Large intestine (tissue), 12 donors: ENCODE data around the gene CDC42EP4. TPM values are rescaled to one million over a fixed set of nuclear protein-coding genes. Genes with fewer than 3 reads are reported as not detected.
A peak's percentile ranks its signal among the peaks of the same experiment; 100 is the strongest.

ENCODE experiments used
- DNase-seq, 2 donors: peaks; one replicate each; pipeline versions ENCODE4 v3.0.0 to v3.0.0-alpha.2; 2013
- H3K27ac ChIP-seq: one replicate; pipeline ENCODE4 v1.5.1; 2013; ENCODE audit warnings: low read length
- H3K27me3 ChIP-seq: 2 replicates; pipeline ENCODE4 v1.6.1; 2013; ENCODE audit warnings: low read length; ENCODE audit not compliant: control insufficient read depth, insufficient read depth
- H3K36me3 ChIP-seq: 2 replicates; pipeline ENCODE4 v1.6.1; 2013; ENCODE audit warnings: low read length; ENCODE audit not compliant: control insufficient read depth, insufficient read depth
- H3K4me1 ChIP-seq: one replicate; pipeline ENCODE4 v1.6.1; 2013; ENCODE audit warnings: low read length; ENCODE audit not compliant: control insufficient read depth, insufficient read depth
- H3K4me3 ChIP-seq: one replicate; pipeline ENCODE4 v1.5.1; 2013; ENCODE audit warnings: low read length
- H3K9me3 ChIP-seq: one replicate; pipeline ENCODE4 v1.6.1; 2013; ENCODE audit warnings: mild to moderate bottlenecking, low read depth, low read length, moderate library complexity; ENCODE audit not compliant: control insufficient read depth
- WGBS: methylation state at CpG from one replicate; pipeline ENCODE4 v1.1.5; 2013; ENCODE audit warnings: low lambda C conversion rate; ENCODE audit not compliant: insufficient coverage; 5-methylcytosine and 5-hydroxymethylcytosine counted together
- long read RNA-seq, 11 donors: transcript quantifications; one replicate each; lab custom pipeline, GENCODE V29; 2026
- polyA plus RNA-seq: library from polyadenylated mRNA; unstranded; fragments of 120-200 nt; gene quantifications from one replicate; pipeline ENCODE4 v1.2.1, GENCODE V29; 2013

The CDC42EP4 gene
- polyA plus RNA-seq = 57.5 TPM
- long read RNA-seq, donor 1, transcript CDC42EP4-205 (2 exons, 1,022 nt) = minor isoform, 5 of 16 reads
- long read RNA-seq, donor 1, transcript CDC42EP4-201 (2 exons, 3,272 nt) = major isoform, 11 of 16 reads
- long read RNA-seq, donor 1, partial matches to known transcripts = 0 of 16 reads
- long read RNA-seq, donor 1, other reads (novel, unspliced or antisense) = 0 of 16 reads
- long read RNA-seq, donor 2, transcript CDC42EP4-205 (2 exons, 1,022 nt) = minor isoform, 5 of 23 reads
- long read RNA-seq, donor 2, transcript CDC42EP4-201 (2 exons, 3,272 nt) = major isoform, 18 of 23 reads
- long read RNA-seq, donor 2, partial matches to known transcripts = 0 of 23 reads
- long read RNA-seq, donor 2, other reads (novel, unspliced or antisense) = 0 of 23 reads
- long read RNA-seq, donor 3 = 0 reads
- long read RNA-seq, donor 4, partial matches to known transcripts = 0 of 4 reads
- long read RNA-seq, donor 4, other reads (novel, unspliced or antisense) = 0 of 4 reads
- long read RNA-seq, donor 5, transcript CDC42EP4-201 (2 exons, 3,272 nt) = major isoform, 11 of 15 reads
- long read RNA-seq, donor 5, partial matches to known transcripts = 0 of 15 reads
- long read RNA-seq, donor 5, other reads (novel, unspliced or antisense) = 0 of 15 reads
- long read RNA-seq, donor 6, transcript CDC42EP4-201 (2 exons, 3,272 nt) = minor isoform, 11 of 23 reads
- long read RNA-seq, donor 6, transcript CDC42EP4-205 (2 exons, 1,022 nt) = major isoform, 12 of 23 reads
- long read RNA-seq, donor 6, partial matches to known transcripts = 0 of 23 reads
- long read RNA-seq, donor 6, other reads (novel, unspliced or antisense) = 0 of 23 reads
- long read RNA-seq, donor 7, partial matches to known transcripts = 0 of 4 reads
- long read RNA-seq, donor 7, other reads (novel, unspliced or antisense) = 0 of 4 reads
- long read RNA-seq, donor 8, transcript CDC42EP4-201 (2 exons, 3,272 nt) = major isoform, 23 of 30 reads
- long read RNA-seq, donor 8, transcript CDC42EP4-205 (2 exons, 1,022 nt) = minor isoform, 7 of 30 reads
- long read RNA-seq, donor 8, partial matches to known transcripts = 0 of 30 reads
- long read RNA-seq, donor 8, other reads (novel, unspliced or antisense) = 0 of 30 reads
- long read RNA-seq, donor 9, transcript CDC42EP4-201 (2 exons, 3,272 nt) = major isoform, 8 of 11 reads
- long read RNA-seq, donor 9, partial matches to known transcripts = 0 of 11 reads
- long read RNA-seq, donor 9, other reads (novel, unspliced or antisense) = 0 of 11 reads
- long read RNA-seq, donor 10, transcript CDC42EP4-201 (2 exons, 3,272 nt) = major isoform, 9 of 18 reads
- long read RNA-seq, donor 10, transcript CDC42EP4-205 (2 exons, 1,022 nt) = major isoform, 9 of 18 reads
- long read RNA-seq, donor 10, partial matches to known transcripts = 0 of 18 reads
- long read RNA-seq, donor 10, other reads (novel, unspliced or antisense) = 0 of 18 reads
- long read RNA-seq, donor 11, transcript CDC42EP4-201 (2 exons, 3,272 nt) = major isoform, 5 of 8 reads
- long read RNA-seq, donor 11, partial matches to known transcripts = 0 of 8 reads
- long read RNA-seq, donor 11, other reads (novel, unspliced or antisense) = 0 of 8 reads

GRCh38 chr17:73311781-73312641, at the start of gene CDC42EP4:
CDC42EP4 (minus strand) TSS chr17:73312001; CDS start chr17:73286500, 25,501 bp downstream.
- no CpG with 5 or more reads among the region's 71 CpGs for WGBS
- no peaks in the 10 kb centered on the region for H3K9me3 ChIP-seq
- H3K4me1 ChIP-seq = peaks cover 24% of the 10 kb centered on the region

GRCh38 chr17:73360961-73361761, 49.4 kb upstream of the CDC42EP4 start:
- Histone ChIP-seq H3K9me3 (no peaks in the 10 kb centered on the region), H3K36me3 (no peaks in the 10 kb centered on the region), H3K4me1 (peaks cover 3% of the 10 kb centered on the region), H3K27me3 (no peaks in the 10 kb centered on the region), H3K4me3 (no peak overlapping the region), H3K27ac (no peak overlapping the region)
- DNase-seq = no peak
- no CpG with 5 or more reads among the region's 29 CpGs for WGBS

More at GRCh38 chr17:73311781-73312641, at the start of gene CDC42EP4:
- H3K36me3 ChIP-seq = peaks cover 1% of the 10 kb centered on the region
- H3K4me3 ChIP-seq = peak within 1 kb of the TSS; percentile 100
- H3K27me3 ChIP-seq = no peaks in the 10 kb centered on the region
- peak; percentile 95 to 98 for DNase-seq
- peak within 1 kb of the TSS; percentile 100 for H3K27ac ChIP-seq

- no peaks in the 10 kb centered on the region for H3K9me3 ChIP-seq
- H3K27ac ChIP-seq = no peak overlapping the region
- no peaks in the 10 kb centered on the region for H3K36me3 ChIP-seq
- WGBS = 60% methylated on average over 1 of the region's 7 CpGs
- no peaks in the 10 kb centered on the region for H3K27me3 ChIP-seq
- H3K4me1 ChIP-seq = peaks cover 3% of the 10 kb centered on the region
- no peak overlapping the region for H3K4me3 ChIP-seq
- peak; percentile 71 to 77 for DNase-seq
Observed at GRCh38 chr17:73359987-73360410, 48.2 kb upstream of the CDC42EP4 start.

GRCh38 chr17:73359352-73359751, 47.6 kb upstream of the CDC42EP4 start:
- Histone ChIP-seq H3K27ac (no peak overlapping the region), H3K4me3 (no peak overlapping the region), H3K9me3 (no peaks in the 10 kb centered on the region), H3K27me3 (no peaks in the 10 kb centered on the region), H3K36me3 (no peaks in the 10 kb centered on the region), H3K4me1 (peaks cover 3% of the 10 kb centered on the region)
- WGBS = no CpG with 5 or more reads among the region's 10 CpGs
- DNase-seq = no peak

- no CpG with 5 or more reads among the region's 9 CpGs for WGBS
- no peak for DNase-seq
- H3K4me3 ChIP-seq = no peak overlapping the region
- H3K9me3 ChIP-seq = no peaks in the 10 kb centered on the region
- H3K4me1 ChIP-seq = peaks cover 3% of the 10 kb centered on the region
- no peaks in the 10 kb centered on the region for H3K27me3 ChIP-seq
- no peak overlapping the region for H3K27ac ChIP-seq
- no peaks in the 10 kb centered on the region for H3K36me3 ChIP-seq
Observed at GRCh38 chr17:73358668-73359067, 46.9 kb upstream of the CDC42EP4 start.

GRCh38 chr17:73357981-73358380, 46.2 kb upstream of the CDC42EP4 start:
- WGBS = no CpG with 5 or more reads among the region's 19 CpGs
- no peaks in the 10 kb centered on the region for H3K9me3 ChIP-seq
- no peaks in the 10 kb centered on the region for H3K36me3 ChIP-seq
- no peak for DNase-seq
- peak overlapping the region; percentile 43 for H3K27ac ChIP-seq
- H3K4me1 ChIP-seq = peaks cover 3% of the 10 kb centered on the region
- no peaks in the 10 kb centered on the region for H3K27me3 ChIP-seq
- H3K4me3 ChIP-seq = no peak overlapping the region

GRCh38 chr17:73357318-73357717, 45.5 kb upstream of the CDC42EP4 start:
- peak overlapping the region; percentile 43 for H3K27ac ChIP-seq
- DNase-seq = no peak
- H3K4me3 ChIP-seq = no peak overlapping the region
- H3K9me3 ChIP-seq = no peaks in the 10 kb centered on the region
- 83% methylated on average over 1 of the region's 9 CpGs for WGBS
- no peaks in the 10 kb centered on the region for H3K27me3 ChIP-seq
- H3K4me1 ChIP-seq = peaks cover 3% of the 10 kb centered on the region
- H3K36me3 ChIP-seq = no peaks in the 10 kb centered on the region

- DNase-seq = no peak
- Histone ChIP-seq H3K9me3 (no peaks in the 10 kb centered on the region), H3K4me1 (peaks cover 3% of the 10 kb centered on the region), H3K4me3 (no peak overlapping the region), H3K27me3 (no peaks in the 10 kb centered on the region), H3K36me3 (no peaks in the 10 kb centered on the region), H3K27ac (peak overlapping the region; percentile 43)
- WGBS = no CpG with 5 or more reads among the region's 8 CpGs
Observed at GRCh38 chr17:73356561-73357170, 44.9 kb upstream of the CDC42EP4 start.
